ENCODE results near the gene PIM1. TPM values are rescaled to one million over a fixed set of nuclear protein-coding genes. Genes with fewer than 3 reads are reported as not detected.

PIM1 gene
- total RNA-seq, 2 donors from 2014 or later, result 334 to 429 TPM

DNA sequence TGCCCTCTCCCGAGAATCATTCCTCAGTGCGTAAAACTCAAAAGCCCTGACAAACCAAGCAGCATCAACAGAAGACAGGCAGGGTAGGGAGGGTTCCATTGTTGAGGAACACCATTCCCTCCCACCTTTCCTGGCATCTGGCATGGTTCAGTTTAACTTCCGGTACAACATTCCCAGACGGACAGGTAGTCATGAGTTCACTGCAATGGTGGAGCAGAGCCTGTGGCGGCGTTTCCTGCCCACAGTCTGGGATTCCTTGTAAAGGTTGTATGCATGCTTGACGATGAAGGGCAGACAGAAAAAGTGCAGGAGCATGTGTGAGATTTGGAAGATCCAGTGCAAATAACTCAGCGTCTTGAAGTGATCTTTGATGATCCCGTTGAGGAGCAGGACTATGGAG is 42.3 kb downstream of the PIM1 start:
- no peak for DNase-seq
- Mint-ChIP-seq H3K4me1 (ENCODE audit: low read depth) (peaks cover 32% of the 10 kb centered on the region), H3K27ac (no peak overlapping the region), H3K36me3 (ENCODE audit: insufficient read depth in 2 of 2) (no peaks in the 10 kb centered on the region), H3K27me3 (ENCODE audit: low read depth) (no peaks in the 10 kb centered on the region), H3K4me3 (no peak overlapping the region), H3K9me3 (no peaks in the 10 kb centered on the region)
- ATAC-seq (replicated peaks in 1 of 2), result no peak

GRCh38 chr6:37218061-37218460 is 48.1 kb downstream of the PIM1 start:
- no peak for DNase-seq
- H3K4me3 Mint-ChIP-seq, result no peak overlapping the region
- H3K36me3 Mint-ChIP-seq (ENCODE audit: insufficient read depth in 2 of 2), result no peaks in the 10 kb centered on the region
- no peaks in the 10 kb centered on the region for H3K9me3 Mint-ChIP-seq
- H3K4me1 Mint-ChIP-seq (ENCODE audit: low read depth), result peaks cover 24% of the 10 kb centered on the region
- H3K27ac Mint-ChIP-seq, result no peak overlapping the region
- ATAC-seq (replicated peaks in 1 of 2), result no peak
- H3K27me3 Mint-ChIP-seq (ENCODE audit: low read depth), result no peaks in the 10 kb centered on the region

GRCh38 chr6:37218511-37218910 is 48.6 kb downstream of the PIM1 start:
- Mint-ChIP-seq H3K27me3 (ENCODE audit: low read depth) (no peaks in the 10 kb centered on the region), H3K4me3 (no peak overlapping the region), H3K27ac (no peak overlapping the region)

DNA sequence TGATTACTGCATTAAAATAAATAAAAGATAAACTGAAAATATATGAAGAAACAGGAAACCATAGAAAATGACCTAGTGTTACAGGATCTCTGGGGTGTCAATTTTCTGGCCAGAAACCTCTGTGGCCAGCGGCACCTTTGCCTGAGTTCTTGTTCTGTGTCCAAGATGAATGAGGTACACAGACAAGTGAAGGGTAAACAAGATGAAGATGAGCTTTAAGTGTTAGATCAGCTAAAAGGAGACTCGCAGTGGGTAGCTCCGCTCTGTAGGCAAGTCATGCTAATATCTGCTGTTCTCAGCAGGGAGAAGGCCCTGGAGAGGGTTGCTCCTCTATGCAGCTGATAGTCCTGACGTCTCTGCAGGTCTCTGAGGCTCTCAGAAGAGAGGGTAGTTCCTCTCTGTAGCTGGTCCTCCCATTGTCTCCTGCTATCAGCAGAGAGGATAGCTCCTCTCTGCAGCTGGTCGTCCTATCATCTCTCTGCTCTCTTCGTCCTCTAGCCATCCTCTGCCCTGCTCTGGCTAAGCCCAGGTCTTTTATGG is 51.7 kb downstream of the PIM1 start:
- DNase-seq, result no peak
- Mint-ChIP-seq H3K27ac (no peak overlapping the region), H3K36me3 (ENCODE audit: insufficient read depth in 2 of 2) (no peaks in the 10 kb centered on the region), H3K27me3 (ENCODE audit: low read depth) (no peaks in the 10 kb centered on the region), H3K4me3 (peak overlapping the region; percentile 79 to 97), H3K4me1 (ENCODE audit: low read depth) (peaks cover 27% of the 10 kb centered on the region), H3K9me3 (no peaks in the 10 kb centered on the region)
- no peak for ATAC-seq (replicated peaks in 1 of 2)

More at GRCh38 chr6:37218511-37218910, 48.6 kb downstream of the PIM1 start:
- no peak for ATAC-seq (replicated peaks in 1 of 2)
- Mint-ChIP-seq H3K4me1 (ENCODE audit: low read depth) (peaks cover 27% of the 10 kb centered on the region), H3K36me3 (ENCODE audit: insufficient read depth in 2 of 2) (no peaks in the 10 kb centered on the region), H3K9me3 (no peaks in the 10 kb centered on the region)
- no peak for DNase-seq

GRCh38 chr6:37222125-37222967 is 52.4 kb downstream of the PIM1 start:
- peak overlapping the region; percentile 79 to 97 for H3K4me3 Mint-ChIP-seq
- ATAC-seq (replicated peaks in 1 of 2) (peak; percentile 99), DNase-seq (peak; percentile 77 to 82)
- no peaks in the 10 kb centered on the region for H3K36me3 Mint-ChIP-seq (ENCODE audit: insufficient read depth in 2 of 2)
- no peaks in the 10 kb centered on the region for H3K27me3 Mint-ChIP-seq (ENCODE audit: low read depth)
- peaks cover 31% of the 10 kb centered on the region for H3K4me1 Mint-ChIP-seq (ENCODE audit: low read depth)
- H3K9me3 Mint-ChIP-seq, result no peaks in the 10 kb centered on the region
- H3K27ac Mint-ChIP-seq, result peak overlapping the region; percentile 90

DNA sequence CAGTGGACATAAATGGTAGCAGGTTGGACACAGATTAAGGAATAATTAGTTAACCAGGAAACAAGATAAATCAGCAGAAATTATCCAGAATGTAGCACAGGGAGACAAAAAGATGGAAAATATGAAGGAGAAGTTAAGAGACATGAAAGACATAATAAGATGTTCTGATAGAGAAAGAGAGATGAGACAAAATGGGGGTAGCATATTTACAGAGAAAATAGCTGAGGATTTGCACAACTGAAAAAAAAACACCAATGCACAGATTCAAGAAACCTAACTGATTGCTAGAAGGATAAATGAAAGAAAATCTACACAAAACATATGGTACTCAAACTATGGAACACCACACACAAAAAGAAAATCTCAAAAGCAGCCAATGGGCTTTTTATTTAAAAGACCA is 53.0 kb downstream of the PIM1 start:
- Mint-ChIP-seq H3K36me3 (ENCODE audit: insufficient read depth in 2 of 2) (no peaks in the 10 kb centered on the region), H3K27ac (peak overlapping the region; percentile 90), H3K27me3 (ENCODE audit: low read depth) (no peaks in the 10 kb centered on the region), H3K9me3 (no peaks in the 10 kb centered on the region), H3K4me3 (peak overlapping the region; percentile 79 to 97), H3K4me1 (ENCODE audit: low read depth) (peaks cover 32% of the 10 kb centered on the region)
- DNase-seq (no peak), ATAC-seq (replicated peaks in 1 of 2) (no peak)

Other genes starting within 250 kb of the PIM1 start
- gene PI16, start 215.4 kb upstream of the PIM1 start, total RNA-seq, result 1 to 10 TPM in 1 of 2 donors, under 1 TPM in 1; 0.14 to 4.2 TPM
- 100 to 1,000 TPM; 116 to 149 TPM for gene MTCH1, start 184.0 kb upstream of the PIM1 start, total RNA-seq
- gene FGD2, start 164.5 kb upstream of the PIM1 start, total RNA-seq, result 1 to 10 TPM; 1.4 to 3.2 TPM
- 10 to 100 TPM; 23.2 to 24.4 TPM for gene TBC1D22B, start 87.6 kb downstream of the PIM1 start, total RNA-seq
- gene TMEM217, start 88.0 kb downstream of the PIM1 start, total RNA-seq, result 1 to 10 TPM; 6.8 to 9.3 TPM
- gene RNF8, start 183.8 kb downstream of the PIM1 start, total RNA-seq, result 10 to 100 TPM; 19.3 to 24.7 TPM

Measured in activated T-cell treated with anti-CD3 and anti-CD28 coated beads, Interleukin-2, amount 50 U/mL, for 72 hours (primary cell).